ENCODE data around the gene PPARG. TPM values are rescaled to one million over a fixed set of nuclear protein-coding genes. Genes with fewer than 3 reads are reported as not detected.
"Not testable (repeated sequence)": the region's sequence is repeated elsewhere in the genome, so short reads cannot be mapped to it uniquely, and the experiment has no call there.

Gene PPARG
- polyA plus RNA-seq, 3 donors: 25.8 to 28.5 (median 27.4) TPM

DNA sequence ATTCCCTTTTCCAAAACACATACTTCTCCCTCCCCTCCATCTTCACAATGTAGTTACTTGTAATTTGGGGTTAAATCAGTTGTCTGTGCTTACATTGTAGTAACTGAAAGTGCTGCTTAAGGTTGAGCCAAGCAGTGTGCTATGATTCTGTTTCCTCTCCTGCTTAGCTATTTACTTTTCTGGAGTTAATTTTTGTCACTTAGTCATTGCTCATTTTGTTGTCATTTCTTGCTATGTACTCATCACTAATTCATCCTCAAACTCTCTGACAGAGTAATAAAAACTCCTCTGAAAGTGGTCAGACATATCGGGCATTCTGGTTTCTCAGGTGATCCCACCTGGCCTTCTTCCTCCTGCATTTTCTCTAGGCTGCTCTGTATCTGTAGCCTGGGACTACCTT is 80.7 kb downstream of the PPARG start:
- DNase-seq: no peak

GRCh38 chr3:12370758-12371157 is 81.9 kb downstream of the PPARG start:
- no peak for DNase-seq

DNA sequence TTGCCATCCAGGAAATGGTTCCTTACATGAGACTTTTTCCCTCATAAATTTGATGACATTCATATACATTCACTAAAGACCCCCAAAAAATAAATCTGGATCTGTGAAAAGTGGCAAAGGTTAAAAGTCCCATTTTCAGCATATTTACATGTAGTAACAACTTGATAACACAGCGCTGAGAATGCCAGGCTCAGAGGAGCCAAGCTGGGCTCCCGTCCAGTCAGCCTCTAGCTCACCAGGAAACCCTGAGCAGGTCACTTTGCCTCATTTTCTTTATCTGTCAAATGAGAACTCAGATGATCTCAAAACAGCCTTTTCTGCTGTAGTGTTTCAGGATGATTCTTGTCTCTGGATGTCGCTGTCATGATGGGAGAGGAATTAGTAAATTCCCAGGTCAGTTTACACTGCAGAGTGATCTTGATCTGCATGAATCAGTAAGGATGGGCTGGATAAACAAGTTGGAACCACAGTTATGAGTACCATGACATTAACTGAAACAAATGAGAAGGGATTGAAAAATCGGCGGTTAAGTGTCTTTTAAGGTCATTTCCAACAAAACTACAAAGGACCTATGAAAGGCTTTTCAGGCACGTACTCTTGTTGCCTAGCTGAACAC is 82.8 kb downstream of the PPARG start:
- no peak for DNase-seq

DNA sequence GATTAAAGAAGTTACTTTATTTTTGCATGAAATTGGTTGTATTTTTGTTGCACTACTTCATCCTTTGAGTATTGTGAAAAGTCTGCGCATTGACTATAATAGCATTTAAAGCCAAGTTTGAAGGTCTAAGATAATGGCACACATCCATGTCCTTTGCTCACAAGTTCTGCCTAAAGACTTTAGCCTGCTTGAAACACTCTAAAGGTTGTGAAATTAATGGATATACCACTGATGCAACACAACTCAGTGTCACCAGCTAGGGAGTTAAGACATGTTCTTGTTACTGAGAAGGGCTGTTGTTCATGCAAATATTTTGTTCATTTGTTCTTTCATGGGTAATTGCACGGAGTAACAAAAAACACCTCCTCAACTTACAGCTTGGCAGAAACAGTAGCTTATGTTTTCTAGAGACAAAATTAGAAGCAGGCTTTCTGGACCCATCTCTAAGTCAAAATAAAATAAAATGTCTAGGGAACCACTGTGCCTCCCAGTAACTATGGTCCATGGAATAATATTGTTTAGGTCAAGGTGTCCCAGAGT is 83.9 kb downstream of the PPARG start:
- DNase-seq: no peak

GRCh38 chr3:12375572-12375971 is 86.7 kb downstream of the PPARG start:
- no peak for DNase-seq

- no peak for DNase-seq
Measured at GRCh38 chr3:12379640-12380429, 91.0 kb downstream of the PPARG start.

GRCh38 chr3:12380461-12380860 is 91.6 kb downstream of the PPARG start:
- no peak for DNase-seq

- DNase-seq: no peak
Measured at GRCh38 chr3:12381199-12381598, 92.3 kb downstream of the PPARG start.

DNA sequence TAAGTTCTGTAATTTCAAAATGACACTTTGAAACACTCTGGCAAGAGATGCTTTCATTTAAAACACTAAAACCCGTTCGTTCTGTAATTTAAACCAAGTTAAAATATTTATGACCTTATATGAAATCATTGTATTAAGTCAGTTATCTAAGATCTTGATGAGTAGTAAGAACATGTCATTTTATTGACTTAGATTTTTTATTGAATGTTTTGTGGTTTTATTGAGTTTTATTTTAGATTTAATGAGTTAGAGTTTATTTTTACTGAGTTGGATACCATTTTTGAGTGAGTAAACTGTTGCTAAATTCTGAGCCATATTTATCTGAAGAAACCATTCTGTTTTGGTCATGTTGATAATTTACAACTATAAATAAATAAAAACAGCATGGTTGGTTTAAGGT is 94.3 kb downstream of the PPARG start:
- DNase-seq: no peak

GRCh38 chr3:12384451-12385233 is 95.8 kb downstream of the PPARG start:
- DNase-seq: no peak

- DNase-seq: not testable (repeated sequence)
Measured at GRCh38 chr3:12386514-12387291, 97.8 kb downstream of the PPARG start.

DNA sequence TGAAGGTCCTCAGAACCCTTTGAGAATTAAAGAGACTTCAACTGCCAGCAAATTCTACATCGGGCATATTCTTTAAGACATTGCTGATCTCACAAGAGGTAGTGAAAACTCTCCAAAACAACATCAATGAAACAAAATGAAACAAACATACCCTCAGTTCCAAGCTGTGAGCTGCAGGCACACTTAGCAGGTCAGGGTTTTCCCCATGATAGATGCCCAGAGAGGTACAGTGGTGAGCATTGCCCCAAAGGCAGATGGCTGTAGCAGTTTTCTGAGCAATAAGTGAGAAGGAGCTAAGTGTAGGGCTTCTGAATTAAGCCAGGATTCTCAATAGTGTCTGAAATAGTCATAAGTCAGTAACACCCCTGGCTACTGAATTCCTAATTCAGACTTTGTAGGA is 99.3 kb downstream of the PPARG start:
- no peak for DNase-seq

- no peak for DNase-seq
Measured at GRCh38 chr3:12392101-12392878, 103.4 kb downstream of the PPARG start.

GRCh38 chr3:12393894-12394293 is 105.0 kb downstream of the PPARG start:
- DNase-seq: no peak

- DNase-seq: no peak
Measured at GRCh38 chr3:12394569-12395271, 105.8 kb downstream of the PPARG start.

- no peak for DNase-seq
Measured at GRCh38 chr3:12395349-12396012, 106.6 kb downstream of the PPARG start.

GRCh38 chr3:12396471-12396870 is 107.6 kb downstream of the PPARG start:
- DNase-seq: no peak

DNA sequence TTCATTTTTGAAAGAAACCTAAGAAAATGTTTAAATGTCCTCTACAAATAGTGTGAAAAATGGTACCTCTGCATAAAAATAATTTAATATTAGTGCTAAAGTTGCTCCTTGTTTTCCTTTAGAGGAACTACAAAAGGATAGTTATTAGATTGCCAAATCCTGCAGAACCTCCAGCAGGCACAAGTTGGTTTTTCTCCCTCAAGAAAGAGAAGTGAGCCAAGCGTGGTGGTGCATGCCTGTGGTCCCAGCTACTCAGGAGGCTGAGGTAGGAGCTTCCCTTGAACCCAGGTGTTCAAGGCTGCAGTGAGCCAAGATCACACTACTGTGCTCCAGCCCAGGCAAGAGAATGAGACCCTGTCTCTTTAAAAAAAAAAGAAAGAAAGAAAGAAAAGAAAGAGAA is 110.4 kb downstream of the PPARG start:
- no peak for DNase-seq

- DNase-seq: no peak
Measured at GRCh38 chr3:12400616-12401194, 111.8 kb downstream of the PPARG start.

Data from renal pelvis (tissue), 4 donors.